Middle frontal gyrus (tissue), 1 donor: ENCODE results near the gene TMEM151B.
"Not testable (repeated sequence)": the region's sequence is repeated elsewhere in the genome, so short reads cannot be mapped to it uniquely, and the experiment has no call there.

ENCODE experiments used
- DNase-seq: peaks from one replicate; pipeline ENCODE4 v3.0.0-alpha.2; 2015; ENCODE audit warnings: low spot score; ENCODE audit errors: extremely low spot score

The TMEM151B gene

GRCh38 chr6:44269921-44270525 is at the start of gene TMEM151B:
TMEM151B (plus strand) TSS chr6:44270450; CDS start chr6:44270743, 293 bp downstream.
- no peak for DNase-seq

- DNase-seq: no peak
These were observed 49.3 kb upstream of the TMEM151B start for GRCh38 chr6:44220913-44221290.

GRCh38 chr6:44221291-44221960 is 48.8 kb upstream of the TMEM151B start:
- no peak for DNase-seq

- no peak for DNase-seq
These were observed 48.3 kb upstream of the TMEM151B start for GRCh38 chr6:44221961-44222335.

- DNase-seq: no peak
These were observed 47.5 kb upstream of the TMEM151B start for GRCh38 chr6:44222486-44223318.

- no peak for DNase-seq
These were observed 46.8 kb upstream of the TMEM151B start, which contains the start of gene SLC29A1 for GRCh38 chr6:44223319-44224028. SLC29A1 (plus strand) TSS chr6:44223595; CDS start chr6:44227314, 3,719 bp downstream.

- DNase-seq: no peak
These were observed 46.0 kb upstream of the TMEM151B start for GRCh38 chr6:44224029-44224964.

- DNase-seq: no peak
These were observed 45.3 kb upstream of the TMEM151B start for GRCh38 chr6:44224965-44225305.

- no peak for DNase-seq
These were observed 44.5 kb upstream of the TMEM151B start for GRCh38 chr6:44225579-44226325.

- DNase-seq: no peak
These were observed 43.7 kb upstream of the TMEM151B start for GRCh38 chr6:44226368-44227147.

GRCh38 chr6:44227148-44227793 is 43.0 kb upstream of the TMEM151B start:
- no peak for DNase-seq

GRCh38 chr6:44228031-44228430 is 42.2 kb upstream of the TMEM151B start:
- DNase-seq: no peak

- no peak for DNase-seq
These were observed 41.8 kb upstream of the TMEM151B start for GRCh38 chr6:44228433-44228832.

- DNase-seq: no peak
These were observed 41.4 kb upstream of the TMEM151B start for GRCh38 chr6:44228836-44229235.

- DNase-seq: no peak
These were observed 40.7 kb upstream of the TMEM151B start for GRCh38 chr6:44229376-44230033.

- DNase-seq: no peak
These were observed 40.1 kb upstream of the TMEM151B start for GRCh38 chr6:44230034-44230675.

- DNase-seq: not testable (repeated sequence)
These were observed 38.8 kb upstream of the TMEM151B start for GRCh38 chr6:44231426-44231825.
